Glomerular endothelial cell (primary cell): Measurements from ENCODE around the gene ADCK2. TPM values are rescaled to one million over a fixed set of nuclear protein-coding genes. Genes with fewer than 3 reads are reported as not detected.
"Not testable (repeated sequence)": the region's sequence is repeated elsewhere in the genome, so short reads cannot be mapped to it uniquely, and the experiment has no call there.

Source experiments
- DNase-seq: peaks from one replicate; pipeline ENCODE4 v3.0.0-alpha.2; 2011; ENCODE audit warnings: low read depth, low spot score; ENCODE audit errors: extremely low read depth
- total RNA-seq: library from RNA; depleted of rRNA; stranded (reverse); fragments of >200 nt; gene quantifications from 2 replicates; pipeline ENCODE4 v1.2.3, GENCODE V29; 2015

ADCK2 gene
- total RNA-seq, 1 donor from 2014 or later: 22.5 TPM

GRCh38 chr7:140734096-140734495, 61.4 kb downstream of the ADCK2 start:
- DNase-seq: no peak

GRCh38 chr7:140734729-140735128, 62.0 kb downstream of the ADCK2 start:
- DNase-seq: no peak

GRCh38 chr7:140738280-140738679, 65.5 kb downstream of the ADCK2 start:
- no peak for DNase-seq

GRCh38 chr7:140743255-140743654, 70.5 kb downstream of the ADCK2 start:
- not testable (repeated sequence) for DNase-seq

- DNase-seq: no peak
Observed at GRCh38 chr7:140744005-140744404, 71.3 kb downstream of the ADCK2 start.

Other genes with a start within 250 kb of the ADCK2 start
- gene MKRN1, start 193.4 kb upstream of the ADCK2 start, total RNA-seq: 31.8 and 39.3 TPM in 2 replicates
- 0.58 and 5.3 TPM in 2 replicates for gene DENND2A, start 32.1 kb upstream of the ADCK2 start, total RNA-seq
- 372 and 446 TPM in 2 replicates for gene NDUFB2, start 23.8 kb downstream of the ADCK2 start, total RNA-seq